ENCODE data around the gene SLX9. TPM values are rescaled to one million over a fixed set of nuclear protein-coding genes. Genes with fewer than 3 reads are reported as not detected.
A peak's percentile ranks its signal among the peaks of the same experiment; 100 is the strongest.

SLX9 gene
- total RNA-seq, 4 donors from 2014 or later, result 8.1 to 46.0 (median 16.6) TPM

GRCh38 chr21:44920694-44921604 is 18.9 kb upstream of the SLX9 start, which contains the start of gene ITGB2:
Gene ITGB2 (minus strand): TSS chr21:44920899. CDS start chr21:44910782, 10,117 bp downstream.
- peak within 1 kb of the TSS in 3 of 4 donors; percentile 19 to 44 (median 22) for H3K4me3 ChIP-seq
- H3K27ac ChIP-seq, result peak within 1 kb of the TSS; percentile 48 to 70 (median 63)
- peaks cover 19% of the 10 kb centered on the region for H3K27me3 ChIP-seq
- peaks cover 0 to 23% (median 5%) of the 10 kb centered on the region in 4 donors for H3K4me1 ChIP-seq
- H3K36me3 ChIP-seq, result no peaks in the 10 kb centered on the region
- 52 to 54% methylated on average over 6 to 29 of the region's 29 CpGs for WGBS, 2 donors (ENCODE audit: low coverage in 1 of 2)
- no peaks in the 10 kb centered on the region for H3K9me3 ChIP-seq
- intact Hi-C loops (cut with DNase I; ENCODE audit: low total_unique reads) (no loop called here), in situ Hi-C loops (cut with MboI; ENCODE audit: low pct_ligation_motif_present in 1 of 4, low pct_unique_long_range_greater_than_20kb in 1 of 4, low sequenced_read_pairs in 3 of 4) (no loop called here)
- TF ChIP-seq EP300 (IDR thresholded peaks at IDR 0.05; ENCODE audit: low read depth) (no peak), POLR2A (IDR thresholded peaks at IDR 0.05) (no peak), POLR2AphosphoS5 (IDR thresholded peaks at IDR 0.05) (no peak), CTCF (IDR thresholded peaks at IDR 0.05) (no peak)
- peak; percentile 57 for DNase-seq

- TF ChIP-seq EP300 (IDR thresholded peaks at IDR 0.05; ENCODE audit: low read depth) (no peak), POLR2AphosphoS5 (IDR thresholded peaks at IDR 0.05) (no peak), CTCF (IDR thresholded peaks at IDR 0.05) (no peak), POLR2A (IDR thresholded peaks at IDR 0.05) (no peak)
- DNase-seq, result no peak
- peaks cover 0 to 21% (median 5%) of the 10 kb centered on the region in 4 donors for H3K4me1 ChIP-seq
- no peak overlapping the region for H3K4me3 ChIP-seq
- intact Hi-C loops (cut with DNase I; ENCODE audit: low total_unique reads), result no loop called here
- no peaks in the 10 kb centered on the region for H3K9me3 ChIP-seq
- H3K36me3 ChIP-seq, result no peaks in the 10 kb centered on the region
- H3K27ac ChIP-seq, result no peak overlapping the region
- WGBS, 2 donors (ENCODE audit: low coverage in 1 of 2), result 58 to 72% methylated on average over 5 of the region's 5 CpGs
- in situ Hi-C loops (cut with MboI; ENCODE audit: low pct_ligation_motif_present in 1 of 4, low pct_unique_long_range_greater_than_20kb in 1 of 4, low sequenced_read_pairs in 3 of 4), result no loop called here
- peaks cover 26% of the 10 kb centered on the region for H3K27me3 ChIP-seq
These were observed 17.9 kb upstream of the SLX9 start for GRCh38 chr21:44921928-44922327.

- Histone ChIP-seq H3K4me3 (no peak overlapping the region), H3K27ac (no peak overlapping the region), H3K36me3 (no peaks in the 10 kb centered on the region), H3K4me1 (peaks cover 0 to 19% (median 5%) of the 10 kb centered on the region in 4 donors), H3K9me3 (no peaks in the 10 kb centered on the region), H3K27me3 (peaks cover 42% of the 10 kb centered on the region)
- TF ChIP-seq POLR2A (IDR thresholded peaks at IDR 0.05) (no peak), CTCF (IDR thresholded peaks at IDR 0.05) (no peak), POLR2AphosphoS5 (IDR thresholded peaks at IDR 0.05) (no peak), EP300 (IDR thresholded peaks at IDR 0.05; ENCODE audit: low read depth) (no peak)
- in situ Hi-C loops (cut with MboI; ENCODE audit: low pct_ligation_motif_present in 1 of 4, low pct_unique_long_range_greater_than_20kb in 1 of 4, low sequenced_read_pairs in 3 of 4) (no loop called here), intact Hi-C loops (cut with DNase I; ENCODE audit: low total_unique reads) (no loop called here)
- WGBS, 2 donors (ENCODE audit: low coverage in 1 of 2), result 62 to 76% methylated on average over 9 to 10 of the region's 10 CpGs
- no peak for DNase-seq
These were observed 16.2 kb upstream of the SLX9 start for GRCh38 chr21:44923480-44924084.

Measured in transverse colon (tissue), 4 donors.